Activated T-cell treated with anti-CD3 and anti-CD28 coated beads for 48 hours (primary cell): ENCODE data around the gene AOC1.
A peak's percentile ranks its signal among the peaks of the same experiment; 100 is the strongest.

Experiments used
- DNase-seq: peaks from one replicate; pipeline ENCODE4 v3.0.0-alpha.2; 2020; ENCODE audit warnings: low read depth

The AOC1 gene

GRCh38 chr7:150858236-150859197 is 6.2 kb downstream of the AOC1 start:
- DNase-seq, result no peak

- DNase-seq, result no peak
Measured at GRCh38 chr7:150860291-150860977, 8.1 kb downstream of the AOC1 start.

GRCh38 chr7:150860978-150861295 is 8.6 kb downstream of the AOC1 start:
- no peak for DNase-seq

- DNase-seq, result no peak
Measured at GRCh38 chr7:150862356-150862755, 10.0 kb downstream of the AOC1 start.

GRCh38 chr7:150863946-150864345 is 11.6 kb downstream of the AOC1 start:
- DNase-seq, result no peak

GRCh38 chr7:150866932-150867564 is 14.7 kb downstream of the AOC1 start:
- no peak for DNase-seq

- DNase-seq, result no peak
Measured at GRCh38 chr7:150867605-150868004, 15.3 kb downstream of the AOC1 start.

GRCh38 chr7:150869467-150869866 is 17.1 kb downstream of the AOC1 start:
- DNase-seq, result no peak

- no peak for DNase-seq
Measured at GRCh38 chr7:150871601-150872000, 19.3 kb downstream of the AOC1 start.

GRCh38 chr7:150874401-150875198 is 22.3 kb downstream of the AOC1 start:
- DNase-seq, result no peak

GRCh38 chr7:150875791-150876190 is 23.5 kb downstream of the AOC1 start:
- DNase-seq, result no peak

GRCh38 chr7:150876817-150877526 is 24.7 kb downstream of the AOC1 start:
- DNase-seq, result peak; percentile 24

GRCh38 chr7:150877536-150877935 is 25.2 kb downstream of the AOC1 start:
- DNase-seq, result no peak

GRCh38 chr7:150879345-150879744 is 27.0 kb downstream of the AOC1 start:
- no peak for DNase-seq

- no peak for DNase-seq
Measured at GRCh38 chr7:150881189-150881588, 28.9 kb downstream of the AOC1 start.

GRCh38 chr7:150890853-150891584 is 38.7 kb downstream of the AOC1 start:
- no peak for DNase-seq

- no peak for DNase-seq
Measured at GRCh38 chr7:150891740-150892139, 39.4 kb downstream of the AOC1 start.

GRCh38 chr7:150895809-150896208 is 43.5 kb downstream of the AOC1 start:
- DNase-seq, result no peak

GRCh38 chr7:150896562-150897209 is 44.4 kb downstream of the AOC1 start:
- no peak for DNase-seq
